Osteoblast (primary cell): ENCODE results near the gene SCD. TPM values are rescaled to one million over a fixed set of nuclear protein-coding genes. Genes with fewer than 3 reads are reported as not detected.

ENCODE experiments used
- DNase-seq: peaks from one replicate; pipeline ENCODE4 v3.0.0; 2011; ENCODE audit warnings: low spot score, mixed read lengths; ENCODE audit not compliant: insufficient read length; ENCODE audit errors: missing footprints
- H2AFZ ChIP-seq: 2 replicates; pipeline ENCODE4 v1.6.0; 2011; ENCODE audit warnings: mild to moderate bottlenecking, low read length
- H3K27ac ChIP-seq: 2 replicates; pipeline ENCODE4 v1.5.1; 2011; ENCODE audit warnings: mild to moderate bottlenecking, low read depth, low read length, moderate library complexity
- H3K27me3 ChIP-seq: 2 replicates; pipeline ENCODE4 v1.6.0; 2012; ENCODE audit warnings: mild to moderate bottlenecking, control low read depth, inconsistent platforms, low read length, moderate library complexity; ENCODE audit not compliant: insufficient read depth
- H3K36me3 ChIP-seq: 2 replicates; pipeline ENCODE4 v1.5.1; 2011; ENCODE audit warnings: mild to moderate bottlenecking, low read length, control low read depth, moderate library complexity; ENCODE audit not compliant: insufficient read depth
- H3K4me1 ChIP-seq: 2 replicates; pipeline ENCODE4 v1.5.1; 2011; ENCODE audit warnings: mild to moderate bottlenecking, low read length, control low read depth, moderate library complexity; ENCODE audit not compliant: insufficient read depth
- H3K4me2 ChIP-seq: 2 replicates; pipeline ENCODE4 v1.6.0; 2011; ENCODE audit warnings: mild to moderate bottlenecking, low read length; ENCODE audit not compliant: insufficient read depth
- H3K4me3 ChIP-seq: fragments of 200-600 bp; sonication (generic); 3 replicates; pipeline ENCODE4 v1.5.1; 2012; ENCODE audit warnings: mild to moderate bottlenecking, low read length, inconsistent platforms; ENCODE audit not compliant: insufficient read depth
- H3K79me2 ChIP-seq: 2 replicates; pipeline ENCODE4 v1.6.0; 2012; ENCODE audit warnings: mild to moderate bottlenecking, low read length, control low read depth, inconsistent platforms; ENCODE audit not compliant: insufficient read depth
- H3K9me3 ChIP-seq: 2 replicates; pipeline ENCODE4 v1.5.1; 2011; ENCODE audit warnings: low read depth, low read length, control low read depth
- H4K20me1 ChIP-seq: 2 replicates; pipeline ENCODE4 v1.6.0; 2012; ENCODE audit warnings: mild to moderate bottlenecking, low read length, control low read depth; ENCODE audit not compliant: insufficient read depth
- total RNA-seq: library from RNA; depleted of rRNA; stranded (reverse); fragments of >200 nt; gene quantifications from 2 replicates; pipeline ENCODE4 v1.2.3, GENCODE V29; 2012
- TF ChIP-seq, protein P1 (sequence below): IDR thresholded peaks from 2 replicates; pipeline ENCODE4 v1.5.1; 2011; ENCODE audit warnings: mild to moderate bottlenecking, low read depth, low read length, moderate library complexity; ENCODE audit errors: extremely low read depth

Gene SCD
- total RNA-seq, 1 donor: 672 TPM

DNA sequence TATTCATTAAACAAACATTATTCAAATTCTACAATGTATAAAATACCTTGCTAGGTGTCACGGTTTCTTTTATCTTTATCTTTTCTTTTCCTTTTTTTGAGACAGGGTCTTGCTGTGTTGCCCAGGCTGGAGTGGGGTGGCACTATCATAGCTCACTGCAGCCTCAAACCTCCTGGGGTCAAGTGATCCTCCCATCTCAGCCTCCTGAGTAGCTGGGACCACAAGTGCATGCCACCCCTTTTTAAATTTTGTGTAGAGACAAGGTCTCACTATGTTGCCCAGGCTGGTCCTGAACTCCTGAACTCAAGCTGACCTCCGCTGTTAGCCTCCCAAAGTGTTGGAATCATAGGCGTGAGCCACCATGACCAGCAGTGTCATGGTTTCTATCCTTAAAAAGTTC lies 42.6 kb upstream of the SCD start:
- Histone ChIP-seq H3K4me1 (peaks cover 6% of the 10 kb centered on the region), H3K27ac (no peak overlapping the region), H4K20me1 (no peaks in the 10 kb centered on the region), H3K9me3 (no peaks in the 10 kb centered on the region), H2AFZ (no peak overlapping the region), H3K4me3 (no peak overlapping the region), H3K36me3 (no peaks in the 10 kb centered on the region), H3K27me3 (peaks cover 28% of the 10 kb centered on the region), H3K79me2 (no peaks in the 10 kb centered on the region), H3K4me2 (no peak overlapping the region)
- TF ChIP-seq, protein P1, sequence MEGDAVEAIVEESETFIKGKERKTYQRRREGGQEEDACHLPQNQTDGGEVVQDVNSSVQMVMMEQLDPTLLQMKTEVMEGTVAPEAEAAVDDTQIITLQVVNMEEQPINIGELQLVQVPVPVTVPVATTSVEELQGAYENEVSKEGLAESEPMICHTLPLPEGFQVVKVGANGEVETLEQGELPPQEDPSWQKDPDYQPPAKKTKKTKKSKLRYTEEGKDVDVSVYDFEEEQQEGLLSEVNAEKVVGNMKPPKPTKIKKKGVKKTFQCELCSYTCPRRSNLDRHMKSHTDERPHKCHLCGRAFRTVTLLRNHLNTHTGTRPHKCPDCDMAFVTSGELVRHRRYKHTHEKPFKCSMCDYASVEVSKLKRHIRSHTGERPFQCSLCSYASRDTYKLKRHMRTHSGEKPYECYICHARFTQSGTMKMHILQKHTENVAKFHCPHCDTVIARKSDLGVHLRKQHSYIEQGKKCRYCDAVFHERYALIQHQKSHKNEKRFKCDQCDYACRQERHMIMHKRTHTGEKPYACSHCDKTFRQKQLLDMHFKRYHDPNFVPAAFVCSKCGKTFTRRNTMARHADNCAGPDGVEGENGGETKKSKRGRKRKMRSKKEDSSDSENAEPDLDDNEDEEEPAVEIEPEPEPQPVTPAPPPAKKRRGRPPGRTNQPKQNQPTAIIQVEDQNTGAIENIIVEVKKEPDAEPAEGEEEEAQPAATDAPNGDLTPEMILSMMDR: no peak
- no peak for DNase-seq

DNA sequence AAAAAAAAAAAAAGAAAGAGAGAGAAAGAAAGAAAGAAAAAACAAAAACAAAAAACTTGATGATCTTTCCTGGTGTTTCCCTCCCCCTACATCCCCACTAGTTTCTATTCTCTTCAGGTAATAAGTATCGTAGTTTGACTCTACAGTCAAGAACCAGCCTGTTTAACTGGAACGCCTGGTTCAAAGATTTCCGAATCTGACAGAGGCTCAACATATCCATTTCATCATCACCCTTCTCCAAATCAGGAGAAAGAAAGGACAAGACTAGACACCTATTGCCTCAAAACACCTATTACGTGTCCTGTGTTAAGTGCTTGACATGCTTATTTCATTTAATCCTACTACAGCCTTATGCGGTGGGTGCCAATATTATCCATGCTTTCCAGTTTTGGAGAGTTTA lies 40.2 kb upstream of the SCD start:
- no peak overlapping the region for H2AFZ ChIP-seq
- no peaks in the 10 kb centered on the region for H3K9me3 ChIP-seq
- H3K27ac ChIP-seq: no peak overlapping the region
- H3K4me1 ChIP-seq: peaks cover 6% of the 10 kb centered on the region
- no peak overlapping the region for H3K4me2 ChIP-seq
- no peaks in the 10 kb centered on the region for H3K36me3 ChIP-seq
- no peak for DNase-seq
- H3K4me3 ChIP-seq: no peak overlapping the region
- no peaks in the 10 kb centered on the region for H4K20me1 ChIP-seq
- TF ChIP-seq, protein P1: no peak
- H3K27me3 ChIP-seq: peaks cover 41% of the 10 kb centered on the region
- H3K79me2 ChIP-seq: no peaks in the 10 kb centered on the region

DNA sequence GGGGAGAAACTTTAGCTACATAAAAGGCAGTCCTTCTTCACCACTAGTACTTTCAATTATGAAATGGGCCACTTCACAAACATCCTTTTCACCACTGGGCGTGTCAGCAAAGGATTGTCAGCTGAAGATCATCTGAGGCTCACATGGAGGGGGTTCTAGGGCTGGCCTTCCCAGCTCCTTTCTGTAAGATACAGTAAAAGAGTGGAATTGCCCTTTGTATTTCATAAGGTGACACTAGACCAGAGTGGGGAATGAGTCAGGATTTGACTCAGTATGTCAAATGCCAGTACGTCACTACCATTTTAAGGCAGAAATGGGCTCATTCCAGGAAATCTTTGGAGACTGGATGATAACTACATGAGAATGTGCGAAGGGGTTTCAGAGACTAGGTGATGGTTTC lies 39.3 kb upstream of the SCD start:
- Histone ChIP-seq H3K4me2 (peak overlapping the region; percentile 38), H3K4me1 (peaks cover 6% of the 10 kb centered on the region), H3K27ac (no peak overlapping the region), H3K4me3 (no peak overlapping the region), H3K27me3 (peaks cover 44% of the 10 kb centered on the region), H3K9me3 (no peaks in the 10 kb centered on the region), H3K79me2 (no peaks in the 10 kb centered on the region), H2AFZ (no peak overlapping the region), H4K20me1 (no peaks in the 10 kb centered on the region), H3K36me3 (no peaks in the 10 kb centered on the region)
- peak; percentile 85 for DNase-seq
- TF ChIP-seq, protein P1: no peak

DNA sequence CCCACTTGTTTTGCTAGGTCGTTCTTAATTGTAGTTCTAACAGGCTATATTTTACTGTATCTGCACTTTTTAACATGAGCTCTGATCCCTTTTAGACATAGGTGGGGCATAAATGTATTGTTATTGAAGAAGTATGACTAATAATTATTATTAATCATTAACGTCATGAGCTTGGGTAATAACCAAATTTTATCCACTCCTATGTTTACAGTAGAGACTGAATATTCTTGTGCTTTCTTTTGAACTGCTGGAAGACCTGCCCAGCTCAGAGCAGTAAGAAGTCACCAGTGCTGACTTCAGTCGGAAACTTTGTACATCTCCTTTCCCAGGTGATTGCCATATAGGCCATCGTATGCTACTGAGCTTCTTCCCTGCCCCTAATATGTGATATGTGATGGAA lies 35.7 kb upstream of the SCD start:
- H2AFZ ChIP-seq: no peak overlapping the region
- H3K36me3 ChIP-seq: no peaks in the 10 kb centered on the region
- TF ChIP-seq, protein P1: no peak
- no peak overlapping the region for H3K4me2 ChIP-seq
- no peaks in the 10 kb centered on the region for H3K79me2 ChIP-seq
- no peaks in the 10 kb centered on the region for H4K20me1 ChIP-seq
- H3K9me3 ChIP-seq: no peaks in the 10 kb centered on the region
- H3K27me3 ChIP-seq: peaks cover 49% of the 10 kb centered on the region
- no peak for DNase-seq
- H3K4me3 ChIP-seq: no peak overlapping the region
- H3K4me1 ChIP-seq: peaks cover 6% of the 10 kb centered on the region
- H3K27ac ChIP-seq: no peak overlapping the region
